Lung (tissue), 12 donors: ENCODE measurements around the gene HSPA1L. TPM values are rescaled to one million over a fixed set of nuclear protein-coding genes. Genes with fewer than 3 reads are reported as not detected.
A peak's percentile ranks its signal among the peaks of the same experiment; 100 is the strongest.
"Not testable (repeated sequence)": the region's sequence is repeated elsewhere in the genome, so short reads cannot be mapped to it uniquely, and the experiment has no call there.

Source experiments
- ATAC-seq: fragments of 200-7000 bp; cut with Tn5 transposase; one replicate; pipeline ENCODE4 v1.9.1; 2020; ENCODE audit warnings: moderate number of reproducible peaks; ENCODE audit not compliant: insufficient read depth, low FRiP score
- DNase-seq, 3 donors: peaks; one replicate each; pipeline ENCODE4 v3.0.0-alpha.2; 2013 to 2017
- H3K27ac ChIP-seq, 2 donors: one replicate each; pipeline ENCODE4 v1.5.1; 2013; ENCODE audit warnings: mild to moderate bottlenecking in 2 of 2, moderate library complexity in 2 of 2, control low read depth in 1 of 2, inconsistent platforms in 1 of 2, low read depth in 1 of 2, low read length in 1 of 2
- H3K27me3 ChIP-seq, 3 donors: one replicate each; pipeline ENCODE4 v1.5.1; 2013; ENCODE audit warnings: low read length in 2 of 3; ENCODE audit not compliant: control insufficient read depth in 3 of 3, insufficient read depth in 3 of 3
- H3K36me3 ChIP-seq, 4 donors: one replicate each; pipeline ENCODE4 v1.5.1; 2013; ENCODE audit warnings: low read length in 4 of 4, mild to moderate bottlenecking in 1 of 4, moderate library complexity in 1 of 4; ENCODE audit not compliant: control insufficient read depth in 4 of 4, insufficient read depth in 4 of 4
- H3K4me1 ChIP-seq, 5 donors: one replicate each; pipeline ENCODE4 v1.5.1; 2013; ENCODE audit warnings: low read length in 5 of 5, mild to moderate bottlenecking in 2 of 5, moderate library complexity in 1 of 5; ENCODE audit not compliant: control insufficient read depth in 5 of 5, insufficient read depth in 5 of 5
- H3K4me3 ChIP-seq: one replicate; pipeline ENCODE4 v1.5.1; 2013; ENCODE audit warnings: mild to moderate bottlenecking, control low read depth, moderate library complexity
- H3K9ac ChIP-seq, 2 donors: one replicate each; pipeline ENCODE4 v1.5.1; 2013; ENCODE audit warnings: low read length in 2 of 2, control low read depth in 1 of 2; ENCODE audit not compliant: insufficient read depth in 1 of 2
- H3K9me3 ChIP-seq, 4 donors: one replicate each; pipeline ENCODE4 v1.5.1; 2013; ENCODE audit warnings: low read length in 3 of 4, mild to moderate bottlenecking in 1 of 4, moderate library complexity in 1 of 4; ENCODE audit not compliant: control insufficient read depth in 4 of 4, insufficient read depth in 3 of 4
- WGBS, 2 donors: extraction: QIAGEN DNeasy Blood & Tissue Kit; methylation state at CpG; one replicate each; pipeline ENCODE4 v1.1.7; 2013; 5-methylcytosine and 5-hydroxymethylcytosine counted together
- polyA plus RNA-seq, 2 donors: library from polyadenylated mRNA; stranded (reverse); fragments of 200-250 nt; gene quantifications; one replicate each; pipeline ENCODE4 v1.2.1, GENCODE V29; 2013
- total RNA-seq, 2 donors: library from RNA; depleted of rRNA in 1 of 2; stranded (reverse); fragments of >200 nt in 1 of 2; gene quantifications; one replicate each; pipeline ENCODE4 v1.2.1, GENCODE V29; 2014 to 2021
- TF ChIP-seq, protein P1 (sequence below): IDR thresholded peaks from 2 replicates; pipeline ENCODE4 v1.5.1; 2012; ENCODE audit warnings: mild to moderate bottlenecking; ENCODE audit errors: control extremely low read depth, extremely low read depth
- donor health status: control.
- donor health status: control.
- donor health status: Bipolar disorder and iron deficiency.
- donor health status: healthy.
- donor health status: DM: yes; HTN: yes; CAD: no.

Gene HSPA1L
- total and polyA plus RNA-seq, 4 donors, result 1.0 to 2.3 (median 1.6) TPM

DNA sequence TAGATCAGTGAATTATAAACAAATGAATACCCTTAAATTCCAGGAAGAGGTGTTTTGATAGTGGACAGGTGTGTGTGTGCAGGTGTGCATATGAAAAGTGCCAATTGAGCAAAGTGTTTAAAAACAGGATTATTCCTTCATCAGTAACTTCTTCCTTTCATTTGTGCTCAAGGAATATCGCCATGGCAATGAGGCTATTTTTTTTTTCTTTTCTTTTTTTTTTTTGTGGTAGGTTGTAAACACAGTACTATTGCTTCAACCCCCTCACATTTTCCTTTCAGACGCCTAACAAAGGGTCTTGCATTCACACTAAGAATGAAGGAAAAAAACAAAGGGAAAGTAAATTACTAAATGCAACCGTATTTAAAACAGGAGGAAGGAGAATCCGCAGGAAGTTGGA lies 10.5 kb upstream of the HSPA1L start:
- DNase-seq (no peak), ATAC-seq (no peak)
- no peaks in the 10 kb centered on the region for H3K27me3 ChIP-seq
- H3K36me3 ChIP-seq, result no peaks in the 10 kb centered on the region
- peak overlapping the region in 1 of 2 donors; percentile 76 for H3K27ac ChIP-seq
- H3K9ac ChIP-seq, result no peak overlapping the region
- no peak overlapping the region for H3K4me3 ChIP-seq
- no peaks in the 10 kb centered on the region for H3K9me3 ChIP-seq
- peaks cover 2 to 28% (median 9%) of the 10 kb centered on the region in 5 donors for H3K4me1 ChIP-seq
- 57 to 72% methylated on average over 4 of the region's 4 CpGs for WGBS, 2 donors
- TF ChIP-seq, protein P1, sequence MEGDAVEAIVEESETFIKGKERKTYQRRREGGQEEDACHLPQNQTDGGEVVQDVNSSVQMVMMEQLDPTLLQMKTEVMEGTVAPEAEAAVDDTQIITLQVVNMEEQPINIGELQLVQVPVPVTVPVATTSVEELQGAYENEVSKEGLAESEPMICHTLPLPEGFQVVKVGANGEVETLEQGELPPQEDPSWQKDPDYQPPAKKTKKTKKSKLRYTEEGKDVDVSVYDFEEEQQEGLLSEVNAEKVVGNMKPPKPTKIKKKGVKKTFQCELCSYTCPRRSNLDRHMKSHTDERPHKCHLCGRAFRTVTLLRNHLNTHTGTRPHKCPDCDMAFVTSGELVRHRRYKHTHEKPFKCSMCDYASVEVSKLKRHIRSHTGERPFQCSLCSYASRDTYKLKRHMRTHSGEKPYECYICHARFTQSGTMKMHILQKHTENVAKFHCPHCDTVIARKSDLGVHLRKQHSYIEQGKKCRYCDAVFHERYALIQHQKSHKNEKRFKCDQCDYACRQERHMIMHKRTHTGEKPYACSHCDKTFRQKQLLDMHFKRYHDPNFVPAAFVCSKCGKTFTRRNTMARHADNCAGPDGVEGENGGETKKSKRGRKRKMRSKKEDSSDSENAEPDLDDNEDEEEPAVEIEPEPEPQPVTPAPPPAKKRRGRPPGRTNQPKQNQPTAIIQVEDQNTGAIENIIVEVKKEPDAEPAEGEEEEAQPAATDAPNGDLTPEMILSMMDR, result no peak

DNA sequence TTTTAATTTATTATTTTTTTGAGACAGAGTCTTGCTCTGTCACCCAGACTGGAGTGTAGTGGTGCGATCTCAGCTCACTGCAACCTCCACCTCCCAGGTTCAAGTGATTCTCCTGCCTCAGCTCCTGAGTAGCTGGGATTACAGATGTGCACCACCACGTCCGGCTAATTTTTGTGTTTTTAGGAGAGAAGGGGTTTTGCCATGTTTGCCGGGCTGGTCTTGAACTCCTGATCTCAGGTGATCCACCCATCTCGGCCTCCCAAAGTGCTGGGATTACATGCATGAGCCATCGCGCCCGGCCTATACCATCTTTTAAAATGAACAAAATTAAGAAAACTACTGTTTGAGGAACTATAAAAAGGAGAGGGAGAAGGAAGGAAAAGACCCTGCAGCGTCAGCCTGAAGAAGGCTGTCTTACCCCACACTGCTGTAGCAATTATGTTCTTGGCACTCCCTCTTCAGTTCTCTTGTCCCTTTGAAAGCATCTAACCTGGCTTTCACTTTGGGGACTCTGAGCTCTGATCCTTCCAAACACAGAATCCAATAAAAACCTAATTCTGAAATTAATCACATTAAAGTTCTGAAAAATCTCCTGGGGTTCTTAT lies 8.6 kb upstream of the HSPA1L start:
- WGBS, 2 donors, result 61 to 77% methylated on average over 9 of the region's 9 CpGs
- Histone ChIP-seq H3K27ac (peak overlapping the region in 1 of 2 donors; percentile 62), H3K4me1 (peaks cover 5 to 28% (median 9%) of the 10 kb centered on the region in 5 donors)
- H3K9me3 ChIP-seq, DNase-seq, H3K9ac ChIP-seq, H3K36me3 ChIP-seq, H3K27me3 ChIP-seq, ATAC-seq, H3K4me3 ChIP-seq: not testable (repeated sequence)

DNA sequence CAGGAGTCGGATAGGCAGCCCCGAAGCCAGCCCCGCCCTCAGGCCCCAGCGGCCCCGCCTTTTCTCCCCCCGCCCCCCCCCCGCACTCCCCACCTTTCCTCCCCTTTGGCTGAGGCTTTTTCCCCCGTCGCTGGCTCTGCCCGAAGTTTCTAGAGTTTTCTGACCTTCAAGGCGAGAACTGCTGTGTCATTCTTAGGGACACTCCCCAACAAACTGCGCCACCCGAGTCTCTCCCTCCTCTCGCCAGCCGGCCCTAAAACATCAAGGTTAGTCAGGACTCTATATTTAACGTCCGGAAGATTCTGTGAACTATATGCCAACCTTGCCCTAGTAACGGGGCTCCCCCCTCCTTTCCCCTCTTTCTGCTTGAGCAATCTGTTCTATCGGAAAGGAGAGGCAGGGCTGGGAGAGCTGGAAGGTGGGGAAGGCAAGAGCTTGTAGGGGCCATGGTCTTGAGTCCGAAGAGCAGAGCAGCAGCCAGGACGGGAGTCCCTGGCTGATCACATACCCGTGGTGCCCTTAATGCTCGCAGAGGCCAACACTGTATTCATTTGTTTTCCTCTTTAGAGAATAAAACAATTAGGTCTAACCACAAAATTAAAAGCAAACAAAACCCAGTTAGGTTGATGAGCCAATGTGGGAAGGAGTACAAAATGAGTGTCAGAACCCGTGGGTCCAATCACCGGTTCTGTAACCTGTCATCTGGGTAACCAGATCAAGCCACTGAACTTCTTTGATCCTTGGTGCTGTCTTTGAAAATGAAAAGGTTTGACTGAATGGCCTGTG lies 7.1 kb upstream of the HSPA1L start:
- Histone ChIP-seq H3K36me3 (no peaks in the 10 kb centered on the region), H3K27me3 (no peaks in the 10 kb centered on the region), H3K9me3 (no peaks in the 10 kb centered on the region), H3K4me3 (peak overlapping the region; percentile 12), H3K27ac (peak overlapping the region; percentile 92 to 98), H3K9ac (peak overlapping the region; percentile 60 to 94), H3K4me1 (peaks cover 6 to 34% (median 9%) of the 10 kb centered on the region in 5 donors)
- peak; percentile 60 for ATAC-seq
- DNase-seq, result peak; percentile 78 to 81 (median 81)
- 1 to 4% methylated on average over 22 to 25 of the region's 25 CpGs for WGBS, 2 donors
- TF ChIP-seq, protein P1, result no peak

DNA sequence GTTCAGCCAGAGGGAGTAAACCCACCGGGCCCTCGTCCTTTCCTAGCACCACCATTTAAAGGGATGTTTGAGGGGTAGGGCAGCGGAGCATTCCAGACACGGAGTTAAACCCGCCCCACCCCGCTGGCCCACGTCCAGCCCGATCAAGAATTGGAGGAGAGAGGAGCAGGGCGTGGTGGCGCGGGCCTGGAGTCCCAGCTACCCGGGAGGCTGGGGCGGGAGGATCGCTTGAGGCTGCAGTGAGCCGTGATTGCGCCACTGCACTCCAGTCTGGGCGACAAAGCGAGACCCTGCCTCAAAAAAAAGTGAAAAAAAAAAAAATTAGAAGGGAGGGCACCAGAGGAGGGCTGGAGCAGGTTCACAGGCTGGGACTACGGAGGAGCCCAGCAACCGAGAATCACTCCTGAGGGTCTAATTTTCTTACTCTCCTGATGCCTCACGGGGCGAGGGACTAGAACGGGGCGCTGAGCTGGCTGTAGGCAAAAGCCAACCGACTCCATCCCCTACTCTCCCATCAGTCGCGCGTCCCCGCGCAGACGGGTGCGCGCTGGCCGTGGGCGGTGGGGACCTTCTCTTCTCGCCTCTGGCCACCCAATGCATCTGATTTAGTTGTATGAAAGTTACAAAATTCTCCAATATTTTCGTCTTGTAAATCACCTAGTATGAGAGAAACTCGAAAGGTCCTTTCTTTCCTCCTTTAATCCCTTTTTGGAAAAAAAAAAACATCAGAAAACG lies 6.4 kb upstream of the HSPA1L start:
- Histone ChIP-seq H3K4me1 (peaks cover 6 to 29% (median 9%) of the 10 kb centered on the region in 5 donors), H3K36me3 (no peaks in the 10 kb centered on the region), H3K27ac (peak overlapping the region; percentile 67 to 88), H3K9ac (peak overlapping the region; percentile 40 to 65), H3K27me3 (no peaks in the 10 kb centered on the region), H3K4me3 (peak overlapping the region; percentile 0), H3K9me3 (no peaks in the 10 kb centered on the region)
- 4% methylated on average over 39 of the region's 39 CpGs for WGBS, 2 donors
- peak; percentile 66 for ATAC-seq
- TF ChIP-seq, protein P1, result no peak
- DNase-seq, result peak; percentile 59 to 78 (median 75)

DNA sequence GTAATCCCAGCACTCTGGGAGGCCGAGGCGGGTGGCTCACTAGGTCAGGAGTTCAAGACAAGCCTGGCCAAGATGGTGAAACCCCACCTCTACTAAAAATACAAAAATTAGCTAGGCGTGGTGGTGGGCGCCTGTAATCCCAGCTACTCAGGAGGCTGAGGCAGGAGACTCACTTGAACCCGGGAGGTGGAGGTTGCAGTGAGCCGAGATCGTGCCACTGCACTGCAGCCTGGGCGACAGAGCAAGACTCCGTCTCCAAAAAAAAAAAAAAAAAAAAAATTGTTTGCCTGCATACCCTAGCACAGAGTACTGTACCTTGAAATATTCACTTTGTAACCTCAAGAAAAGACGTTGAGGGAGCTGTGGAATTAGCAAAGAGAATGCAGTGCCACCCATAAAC lies 5.3 kb upstream of the HSPA1L start:
- H3K27me3 ChIP-seq, H3K4me3 ChIP-seq, ATAC-seq, H3K9me3 ChIP-seq, DNase-seq, H3K9ac ChIP-seq, H3K36me3 ChIP-seq: not testable (repeated sequence)
- H3K4me1 ChIP-seq, result peaks cover under 1 to 18% (median 6%) of the 10 kb centered on the region in 5 donors
- H3K27ac ChIP-seq, result peak overlapping the region in 1 of 2 donors; percentile 67
- 92 to 95% methylated on average over 9 to 10 of the region's 10 CpGs for WGBS, 2 donors
